Measurements from ENCODE around the gene BAG5.

Gene BAG5

GRCh38 chr14:103563844-103564505 lies 1.5 kb upstream of the BAG5 start:
- DNase-seq (ENCODE audit: low read depth): no peak

- DNase-seq (ENCODE audit: low read depth): no peak
Measured at GRCh38 chr14:103563226-103563620, 766 bp upstream of the BAG5 start.

DNA sequence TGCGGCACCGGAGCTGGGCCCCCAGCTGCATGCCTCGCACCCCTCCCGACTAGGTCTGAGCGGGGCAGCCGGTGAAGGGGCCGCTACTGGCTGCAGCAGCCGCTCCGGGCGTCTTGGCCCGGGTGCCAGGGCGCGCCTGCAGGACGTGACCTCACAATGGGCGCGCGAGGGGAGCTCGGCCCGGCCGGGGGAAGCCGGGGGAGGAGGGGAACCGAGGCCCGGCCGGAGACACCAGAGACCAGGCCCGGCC lies 353 bp downstream of the BAG5 start:
- no peak for DNase-seq (ENCODE audit: low read depth)

DNA sequence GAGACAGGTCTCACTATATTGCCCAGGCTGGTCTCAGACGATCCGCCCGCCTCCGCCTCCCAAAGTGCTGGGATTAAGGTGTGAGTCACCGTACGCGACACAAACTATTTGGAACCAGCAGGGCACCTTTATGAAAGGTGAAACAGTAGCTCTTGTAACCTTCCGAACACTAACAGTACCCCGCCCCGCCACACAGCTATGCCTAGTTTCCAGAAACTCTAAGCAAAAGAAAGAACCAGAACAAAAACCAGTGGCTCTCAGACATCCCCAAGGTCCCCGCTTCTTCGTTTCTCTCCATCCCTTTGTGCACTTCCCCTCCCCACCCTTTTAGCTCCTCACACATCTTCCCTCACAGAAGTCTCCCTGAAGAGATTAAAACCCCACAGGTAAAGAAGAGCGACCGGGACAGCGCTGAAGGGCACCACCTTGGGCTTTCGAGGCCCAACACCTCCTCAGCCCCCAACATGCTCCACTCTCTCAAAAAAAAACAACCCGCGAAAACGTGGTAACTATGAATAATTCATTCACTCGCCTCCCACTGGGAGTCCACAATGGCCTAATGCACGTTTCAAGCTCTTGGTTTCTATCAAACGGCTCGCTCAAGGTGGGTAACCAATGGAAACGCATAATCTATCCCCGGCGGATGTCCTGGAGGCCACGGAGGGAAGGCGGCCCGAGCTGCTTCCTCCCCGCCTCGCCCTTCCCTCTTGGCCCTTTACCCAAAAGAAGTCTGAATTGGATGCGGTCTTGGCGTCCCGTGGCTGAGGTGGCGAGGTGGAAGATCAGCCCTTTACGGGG lies 877 bp downstream of the BAG5 start:
- no peak for DNase-seq (ENCODE audit: low read depth)

DNA sequence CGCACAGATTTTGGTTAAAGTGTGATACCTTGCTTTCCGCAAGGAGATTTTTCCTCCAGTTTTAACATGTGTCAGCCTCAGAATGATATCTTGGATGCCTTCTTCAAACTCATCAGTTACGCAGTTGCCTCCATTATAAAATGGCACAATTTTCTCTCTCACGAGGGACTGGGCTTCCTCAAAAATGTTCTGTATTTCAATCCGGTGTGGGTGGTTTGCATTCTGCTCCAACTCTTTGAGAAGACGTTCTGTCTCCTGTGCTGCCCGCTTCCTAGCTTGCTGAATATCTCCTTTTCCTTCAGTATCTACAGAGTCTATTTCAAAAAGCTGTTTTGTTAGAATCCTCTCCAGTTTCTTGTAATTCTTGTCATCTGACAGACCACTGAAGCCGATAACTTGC lies 1.8 kb downstream of the BAG5 start:
- no peak for DNase-seq (ENCODE audit: low read depth)

DNA sequence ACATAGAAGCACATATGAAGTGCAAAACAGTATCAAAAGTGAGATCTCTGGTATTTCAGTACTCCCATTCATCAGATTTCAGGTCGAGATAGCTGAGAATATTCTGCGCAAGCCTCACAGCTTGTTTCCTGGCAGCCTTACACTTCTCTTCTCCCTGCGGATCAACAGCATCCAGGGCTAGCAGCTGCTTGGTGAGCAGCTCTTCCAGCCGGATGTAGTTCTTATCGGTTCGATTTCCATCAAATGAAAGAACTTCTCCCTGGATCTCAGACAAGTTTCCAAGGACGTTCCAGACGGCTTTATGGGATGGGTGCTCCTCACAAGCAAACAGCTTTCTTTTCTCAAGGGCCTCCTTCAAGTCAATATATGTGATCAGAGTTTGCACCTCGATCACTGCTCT lies 2.7 kb downstream of the BAG5 start:
- no peak for DNase-seq (ENCODE audit: low read depth)

GRCh38 chr14:103558071-103558882 lies 4.2 kb downstream of the BAG5 start:
- DNase-seq (ENCODE audit: low read depth): no peak

GRCh38 chr14:103556946-103557758 lies 5.3 kb downstream of the BAG5 start:
- DNase-seq (ENCODE audit: low read depth): no peak

DNA sequence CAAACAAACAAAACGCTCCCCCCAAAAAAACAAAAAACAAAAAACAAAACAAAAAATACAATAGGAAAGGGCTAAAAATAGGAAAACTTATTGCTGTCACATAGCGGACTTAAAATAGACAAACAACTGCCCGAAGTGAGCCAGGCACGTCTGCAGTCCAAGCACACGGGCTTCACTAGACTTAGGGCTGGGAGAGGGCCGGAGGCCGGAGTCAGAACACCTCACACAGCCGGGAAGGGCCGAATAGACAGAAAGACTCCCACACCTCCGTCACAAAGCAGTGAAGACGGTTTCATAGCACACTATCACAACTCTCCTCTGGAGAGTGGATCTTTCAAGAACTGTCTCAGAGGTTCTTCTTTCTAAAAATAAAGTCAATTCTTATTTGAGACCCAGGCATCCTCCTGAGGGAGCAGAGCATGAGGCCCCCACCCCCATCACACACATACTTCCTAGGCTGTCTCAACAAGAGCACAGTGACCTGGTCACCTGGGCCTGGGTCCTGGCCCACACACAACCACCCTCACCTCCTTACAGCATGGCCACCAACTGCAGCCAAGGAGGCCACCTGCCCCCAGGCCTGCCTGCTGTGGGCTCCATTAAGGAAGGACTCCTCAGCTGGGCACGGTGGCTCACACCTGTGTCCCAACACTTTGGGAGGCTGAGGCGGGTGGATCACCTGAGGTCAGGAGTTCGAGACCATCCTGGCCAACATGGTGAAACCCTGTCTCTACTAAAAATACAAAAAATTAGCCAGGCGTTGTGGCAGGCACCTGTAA lies 6.7 kb downstream of the BAG5 start:
- DNase-seq (ENCODE audit: low read depth): no peak

DNA sequence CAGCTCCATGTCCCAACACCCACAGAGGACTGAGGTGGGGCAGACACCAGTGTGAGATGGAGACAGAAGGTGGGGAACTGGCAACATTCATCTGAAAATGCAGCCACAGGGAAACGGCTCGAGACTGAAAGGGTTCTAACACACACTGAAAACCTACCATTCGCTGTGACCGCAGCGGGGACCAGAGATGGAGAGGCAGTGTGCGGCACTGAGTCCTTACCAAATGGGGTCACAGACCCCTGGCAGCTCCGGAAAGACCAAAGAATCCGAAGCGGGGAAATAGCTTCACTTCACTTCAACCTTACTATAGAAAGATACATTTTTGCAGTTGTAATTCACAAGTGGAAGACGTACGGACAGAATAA lies 9.6 kb downstream of the BAG5 start:
- no peak for DNase-seq (ENCODE audit: low read depth)

DNA sequence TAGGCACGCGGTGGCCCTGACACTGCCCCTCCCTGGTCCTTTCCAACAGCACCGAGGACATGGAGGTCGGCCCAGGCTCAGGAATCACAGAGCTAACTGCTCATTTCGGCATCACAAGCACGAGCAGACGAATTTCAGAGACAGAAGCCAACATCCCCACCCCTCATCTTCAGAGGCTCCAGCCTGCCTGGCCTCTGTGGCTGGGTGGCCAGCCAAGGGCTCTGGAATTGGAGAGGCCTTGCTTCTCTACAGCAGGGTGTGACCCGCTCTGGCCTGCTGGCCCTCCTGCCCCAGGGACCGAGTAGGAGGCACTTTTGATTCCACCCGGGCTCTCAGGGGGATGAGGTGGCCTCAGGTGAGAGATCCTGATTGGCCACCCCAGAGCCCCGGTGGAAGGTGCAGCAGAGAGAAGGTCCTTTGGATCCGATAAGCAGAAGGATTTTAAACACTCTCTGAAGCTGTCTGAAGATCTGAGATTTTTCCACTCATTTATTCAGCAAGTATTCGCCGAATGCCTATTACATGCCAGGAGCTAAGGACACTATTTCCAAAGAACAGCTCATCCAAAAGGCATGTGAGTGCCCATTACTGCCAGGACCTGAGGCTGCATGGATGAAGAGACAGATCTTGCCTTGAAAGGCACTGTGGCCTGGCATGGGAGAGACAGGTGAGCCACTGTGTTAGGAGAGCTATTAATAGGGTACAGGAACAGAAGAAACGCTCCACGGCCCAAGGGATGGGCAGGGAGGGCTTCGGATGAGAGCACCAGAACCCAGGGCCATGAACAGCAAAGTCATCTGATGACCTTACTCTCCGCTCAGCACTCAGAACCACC lies 10.2 kb downstream of the BAG5 start:
- DNase-seq (ENCODE audit: low read depth): no peak

- no peak for DNase-seq (ENCODE audit: low read depth)
Measured at GRCh38 chr14:103551338-103551762, 11.1 kb downstream of the BAG5 start.

DNA sequence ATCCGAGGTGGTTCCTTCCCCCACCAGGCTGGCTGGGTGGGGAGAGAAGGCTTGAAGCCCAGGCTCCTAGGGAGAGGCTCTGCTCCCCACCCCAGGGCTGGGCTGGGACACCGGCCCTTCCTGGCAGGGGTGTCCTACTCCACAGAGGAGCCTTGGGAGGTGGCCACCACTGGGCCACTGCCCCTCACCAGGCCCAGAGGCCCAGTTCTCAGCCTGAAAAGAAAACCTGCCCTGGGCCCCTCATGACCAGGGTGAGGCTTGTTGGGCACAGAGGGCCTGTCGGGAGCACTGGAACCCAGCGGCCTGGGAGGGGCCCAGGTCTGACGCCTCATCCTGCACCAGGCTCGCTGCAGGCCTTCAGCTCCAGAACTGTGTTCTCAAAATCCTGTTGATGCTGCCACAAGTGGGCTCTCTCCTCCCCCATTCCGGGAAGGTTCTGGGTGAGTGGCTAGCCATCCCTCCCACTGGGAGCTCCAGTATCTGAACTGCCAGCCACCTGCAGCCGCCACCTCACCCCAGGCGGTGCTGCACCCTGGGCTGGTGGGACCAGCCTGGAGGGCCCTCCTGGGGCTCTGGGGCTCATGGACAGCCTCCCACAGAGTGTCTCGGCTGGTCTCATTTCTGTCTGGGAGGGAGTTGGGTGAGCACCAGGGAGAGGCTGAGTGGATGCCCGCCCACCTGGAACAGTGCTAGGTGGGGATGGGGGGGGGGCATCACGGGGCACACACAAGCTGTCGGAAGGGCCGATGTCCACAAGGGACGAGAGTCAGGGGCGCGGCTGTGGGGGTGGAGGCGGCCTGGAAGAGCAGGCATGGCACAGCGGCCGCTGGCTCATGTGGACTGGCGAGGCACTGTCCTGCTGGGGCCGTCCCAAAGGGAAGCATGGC lies 11.8 kb downstream of the BAG5 start:
- DNase-seq (ENCODE audit: low read depth): no peak

DNA sequence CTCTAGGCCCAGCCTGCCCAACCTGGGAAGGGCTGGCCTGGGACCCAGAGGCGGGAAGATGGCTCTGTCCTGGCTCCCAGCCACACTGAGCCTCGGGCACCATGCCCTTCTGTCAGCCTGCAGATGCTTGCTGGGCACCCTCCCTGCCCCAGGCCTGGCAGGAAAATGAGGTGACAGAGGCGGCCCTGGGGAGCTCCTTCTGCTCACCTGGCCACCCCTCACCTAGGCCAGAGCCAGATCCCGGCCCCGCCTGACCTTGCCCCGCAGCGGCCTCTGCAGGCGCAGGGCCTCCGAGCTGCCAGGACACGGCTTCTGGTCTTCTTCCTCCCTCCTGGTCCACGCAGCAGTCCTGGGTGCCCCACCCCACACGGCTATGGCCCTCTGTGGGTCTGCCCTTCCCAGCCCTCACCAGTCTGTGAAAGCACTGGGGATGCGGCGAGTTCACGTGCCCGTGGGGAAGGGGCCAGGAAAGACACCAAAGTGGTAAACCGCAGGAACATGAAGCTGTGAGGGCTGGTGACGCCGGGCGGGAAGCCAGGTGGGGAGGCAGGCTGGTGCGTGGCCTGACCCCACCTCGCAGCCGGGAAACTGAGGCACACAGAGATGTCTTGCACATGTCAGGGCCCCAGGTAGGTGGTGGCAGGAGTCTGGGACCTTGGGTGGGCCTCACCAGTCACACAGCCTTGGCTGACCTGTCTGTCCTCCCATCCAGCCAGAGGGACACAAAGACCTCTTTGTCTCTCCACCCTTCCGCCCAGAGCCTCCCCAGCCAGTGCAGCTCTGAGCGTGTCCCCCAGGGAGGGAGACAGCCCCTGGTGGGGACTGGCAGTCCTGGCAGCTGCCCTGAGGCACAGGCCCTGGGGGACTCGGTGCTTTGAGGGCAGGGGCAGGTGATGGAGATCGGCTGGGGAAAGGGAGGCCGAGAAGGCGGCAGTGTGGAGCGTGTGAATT lies 12.8 kb downstream of the BAG5 start:
- no peak for DNase-seq (ENCODE audit: low read depth)

DNA sequence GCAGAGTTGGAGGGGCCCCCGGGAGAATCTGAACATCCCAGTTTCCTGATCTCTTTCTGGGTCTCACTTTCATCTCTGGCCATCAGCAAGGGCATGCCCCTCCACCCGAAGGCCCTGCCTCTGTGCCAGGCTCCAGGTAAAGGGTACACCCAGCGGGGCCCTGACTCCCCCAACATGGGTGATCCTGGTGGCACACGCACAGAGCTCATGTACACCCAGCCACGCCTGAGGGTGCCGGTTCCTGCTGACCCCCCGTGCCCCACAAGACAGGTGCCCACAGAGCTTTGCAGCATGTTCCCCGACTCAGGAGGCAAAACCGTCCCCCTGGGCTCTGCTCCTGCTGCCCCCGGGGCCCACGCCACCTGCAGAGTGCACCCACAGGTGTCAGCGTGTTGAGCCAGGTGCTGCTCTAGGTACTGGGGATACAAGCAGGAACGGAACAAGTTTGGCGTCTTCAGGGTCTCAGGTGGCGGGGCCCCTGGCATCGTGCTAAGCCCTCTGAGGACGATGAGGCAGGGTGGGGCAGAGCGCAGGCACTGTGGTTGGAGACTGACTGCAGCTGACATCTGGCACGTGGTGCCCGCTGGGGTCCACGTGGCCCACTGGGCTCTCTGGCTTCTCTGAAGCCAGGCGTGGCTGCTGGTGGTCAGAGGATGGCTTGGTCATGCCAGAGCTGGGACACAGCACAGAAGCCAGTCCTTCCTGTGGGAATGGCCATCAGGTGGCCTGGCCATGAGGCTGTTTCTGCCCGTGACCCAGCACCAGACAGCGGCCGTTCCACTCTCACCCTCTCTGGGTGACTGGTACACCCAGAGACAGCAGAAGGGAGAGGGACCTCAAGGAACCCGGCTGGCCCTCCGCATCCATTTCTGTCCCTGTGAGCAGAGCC lies 13.8 kb downstream of the BAG5 start:
- no peak for DNase-seq (ENCODE audit: low read depth)

DNA sequence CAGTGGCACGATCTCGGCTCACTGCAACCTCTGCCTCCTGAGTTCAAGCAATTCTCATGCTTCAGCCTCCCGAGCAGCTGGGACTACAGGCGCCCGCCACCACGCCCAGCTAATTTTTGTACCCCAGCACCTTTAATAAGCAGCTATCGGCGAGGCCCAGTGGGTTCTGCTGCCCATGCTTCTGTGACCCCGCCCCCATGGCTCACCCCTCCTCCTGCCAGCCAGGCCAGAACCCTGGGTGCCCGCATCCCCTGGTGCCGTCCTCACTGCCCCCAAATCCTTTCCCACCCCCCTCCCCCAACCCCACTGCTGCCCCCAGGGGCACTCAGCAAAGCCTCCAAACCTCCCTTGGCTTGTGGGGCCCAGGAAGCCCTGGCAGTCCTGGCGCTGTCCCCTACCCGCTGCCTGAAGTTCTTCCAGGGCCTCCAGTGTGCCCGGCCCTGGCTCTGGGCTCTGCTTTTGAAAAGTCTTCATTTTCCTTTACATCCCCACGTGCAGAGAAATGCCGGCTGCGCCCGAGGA lies 14.5 kb downstream of the BAG5 start:
- no peak for DNase-seq (ENCODE audit: low read depth)

DNA sequence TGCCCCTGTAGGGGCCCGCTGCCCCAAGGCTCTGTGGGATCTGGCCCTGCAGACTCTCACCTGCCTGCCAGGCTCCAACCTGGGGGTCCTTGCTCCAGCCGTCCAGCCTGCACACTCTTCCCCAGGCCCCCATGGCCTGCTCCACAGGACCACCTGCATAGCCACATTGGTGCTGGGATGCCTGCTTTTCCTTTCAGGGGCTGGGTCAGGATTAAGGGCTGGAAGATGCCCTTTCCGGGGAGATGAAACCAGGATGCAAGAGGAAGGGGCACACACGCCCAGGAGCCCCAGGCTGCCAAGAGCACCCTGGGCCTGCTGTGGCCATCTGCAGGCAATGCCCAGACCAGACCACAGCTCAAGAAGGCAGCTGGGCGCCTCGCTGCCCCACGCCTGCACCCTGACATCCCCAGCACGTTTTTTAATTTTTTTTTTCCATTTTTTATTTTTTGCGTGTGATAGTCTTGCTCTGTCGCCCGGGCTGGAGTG lies 15.0 kb downstream of the BAG5 start:
- DNase-seq (ENCODE audit: low read depth): no peak
